ENCODE results near the gene FRS2.
"Not testable (repeated sequence)": the region's sequence is repeated elsewhere in the genome, so short reads cannot be mapped to it uniquely, and the experiment has no call there.

The FRS2 gene

DNA sequence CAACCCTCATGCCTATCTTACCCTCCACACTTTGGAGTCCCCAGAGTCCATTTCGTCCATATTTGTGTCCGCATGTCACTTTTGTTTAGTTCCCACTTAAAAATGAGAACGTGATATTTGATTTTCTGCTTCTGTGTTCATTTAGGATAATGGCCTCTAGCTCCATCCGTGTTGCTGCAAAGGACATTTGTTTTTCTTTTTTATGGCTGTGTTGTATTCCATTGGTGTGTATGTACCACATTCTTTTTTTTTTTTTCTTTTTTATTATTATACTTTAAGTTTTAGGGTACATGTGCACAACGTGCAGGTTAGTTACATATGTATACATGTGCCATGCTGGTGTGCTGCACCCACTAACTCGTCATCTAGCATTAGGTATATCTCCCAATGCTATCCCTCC, 133.4 kb downstream of the FRS2 start:
- H3K4me3 ChIP-seq (ENCODE audit: low read length); H3K36me3 ChIP-seq (ENCODE audit: control insufficient read depth, insufficient read depth, low read length); H3K4me1 ChIP-seq (ENCODE audit: control insufficient read depth, insufficient read depth, low read length); H3K9me3 ChIP-seq (ENCODE audit: control insufficient read depth, low read length); H3K9ac ChIP-seq (ENCODE audit: low read length); H3K27me3 ChIP-seq (ENCODE audit: control insufficient read depth, insufficient read depth, low read length): not testable (repeated sequence)

GRCh38 chr12:69604275-69604674, 134.1 kb downstream of the FRS2 start:
- not testable (repeated sequence) for H3K27me3 ChIP-seq (ENCODE audit: control insufficient read depth, insufficient read depth, low read length); H3K9ac ChIP-seq (ENCODE audit: low read length); H3K9me3 ChIP-seq (ENCODE audit: control insufficient read depth, low read length); H3K36me3 ChIP-seq (ENCODE audit: control insufficient read depth, insufficient read depth, low read length); H3K4me1 ChIP-seq (ENCODE audit: control insufficient read depth, insufficient read depth, low read length); H3K4me3 ChIP-seq (ENCODE audit: low read length)

DNA sequence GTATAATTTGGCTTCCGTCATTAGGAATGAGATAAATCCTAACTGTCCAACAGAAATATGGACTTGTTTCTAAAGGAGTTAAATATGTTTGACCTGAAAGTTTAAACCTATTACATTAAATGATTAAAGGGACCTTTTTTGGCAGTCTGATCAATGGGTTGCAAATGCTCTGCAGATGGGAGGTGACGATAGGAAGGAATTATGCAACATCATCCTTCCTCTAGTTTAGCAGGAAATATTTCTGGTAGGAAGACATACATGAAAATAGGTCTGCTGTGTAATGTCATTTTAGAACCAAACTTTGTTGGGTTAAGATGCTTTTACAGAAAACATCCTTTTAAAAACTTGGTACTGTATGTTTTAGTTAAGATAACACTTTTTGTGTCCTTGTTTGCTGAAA, 137.9 kb downstream of the FRS2 start:
- H3K36me3 ChIP-seq (ENCODE audit: control insufficient read depth, insufficient read depth, low read length): no peaks in the 10 kb centered on the region
- H3K9me3 ChIP-seq (ENCODE audit: control insufficient read depth, low read length): no peaks in the 10 kb centered on the region
- H3K27me3 ChIP-seq (ENCODE audit: control insufficient read depth, insufficient read depth, low read length): no peaks in the 10 kb centered on the region
- H3K9ac ChIP-seq (ENCODE audit: low read length): no peak overlapping the region
- no peak overlapping the region for H3K4me3 ChIP-seq (ENCODE audit: low read length)
- H3K4me1 ChIP-seq (ENCODE audit: control insufficient read depth, insufficient read depth, low read length): no peaks in the 10 kb centered on the region

- no peak overlapping the region for H3K4me3 ChIP-seq (ENCODE audit: low read length)
- no peaks in the 10 kb centered on the region for H3K4me1 ChIP-seq (ENCODE audit: control insufficient read depth, insufficient read depth, low read length)
- H3K36me3 ChIP-seq (ENCODE audit: control insufficient read depth, insufficient read depth, low read length): no peaks in the 10 kb centered on the region
- H3K9me3 ChIP-seq (ENCODE audit: control insufficient read depth, low read length): no peaks in the 10 kb centered on the region
- H3K9ac ChIP-seq (ENCODE audit: low read length): no peak overlapping the region
- no peaks in the 10 kb centered on the region for H3K27me3 ChIP-seq (ENCODE audit: control insufficient read depth, insufficient read depth, low read length)
Observed at GRCh38 chr12:69610126-69610525, 139.9 kb downstream of the FRS2 start.

DNA sequence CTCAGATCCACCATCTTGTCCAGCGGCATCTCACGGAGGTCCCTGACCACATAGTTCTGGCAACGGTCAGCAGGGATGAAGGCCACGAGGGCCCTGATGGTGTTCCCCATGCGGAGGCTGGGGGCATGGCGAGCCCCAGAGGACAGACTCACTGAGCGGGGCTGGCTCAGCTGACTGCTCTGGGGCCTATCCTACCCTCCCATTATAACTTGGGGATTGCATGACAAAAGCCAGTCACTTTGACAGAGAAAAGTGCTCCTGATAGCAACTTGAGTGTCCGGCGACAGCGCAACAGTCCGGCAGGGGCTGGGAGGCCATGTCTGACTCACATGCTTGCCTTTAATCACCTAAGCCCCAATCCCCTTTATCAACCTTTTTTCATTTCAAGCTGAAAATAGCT, 140.5 kb downstream of the FRS2 start, which contains the start of gene LRRC10:
Gene LRRC10, minus strand, starts transcription at position 179 of the 400 bp plus-strand sequence. Its CDS starts 69 bp downstream, at position 110.
- Histone ChIP-seq H3K4me3 (ENCODE audit: low read length) (no peak within 1 kb of the TSS), H3K36me3 (ENCODE audit: control insufficient read depth, insufficient read depth, low read length) (no peaks in the 10 kb centered on the region), H3K4me1 (ENCODE audit: control insufficient read depth, insufficient read depth, low read length) (no peaks in the 10 kb centered on the region), H3K9ac (ENCODE audit: low read length) (no peak within 1 kb of the TSS), H3K27me3 (ENCODE audit: control insufficient read depth, insufficient read depth, low read length) (no peaks in the 10 kb centered on the region), H3K9me3 (ENCODE audit: control insufficient read depth, low read length) (no peaks in the 10 kb centered on the region)

DNA sequence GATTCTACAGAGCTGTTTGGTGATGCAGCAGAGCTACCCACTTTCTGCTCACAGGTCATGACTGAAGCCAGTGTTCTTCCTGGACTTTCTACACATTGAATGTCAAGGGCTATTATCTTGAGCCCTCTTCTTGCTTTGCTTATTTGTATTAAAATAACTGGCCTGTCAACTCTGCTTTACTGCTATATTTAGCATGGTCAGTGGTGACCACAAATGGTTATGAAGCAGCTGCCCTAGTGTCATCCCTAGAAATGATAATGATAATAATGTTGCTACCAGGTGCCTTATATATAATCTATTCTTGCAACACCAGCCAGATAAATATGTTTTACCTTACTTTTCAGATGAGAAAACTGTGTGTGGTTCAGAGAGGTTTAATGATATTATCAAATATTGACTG, 143.2 kb downstream of the FRS2 start:
- no peaks in the 10 kb centered on the region for H3K27me3 ChIP-seq (ENCODE audit: control insufficient read depth, insufficient read depth, low read length)
- no peak overlapping the region for H3K4me3 ChIP-seq (ENCODE audit: low read length)
- H3K9ac ChIP-seq (ENCODE audit: low read length): no peak overlapping the region
- H3K36me3 ChIP-seq (ENCODE audit: control insufficient read depth, insufficient read depth, low read length): no peaks in the 10 kb centered on the region
- no peaks in the 10 kb centered on the region for H3K9me3 ChIP-seq (ENCODE audit: control insufficient read depth, low read length)
- H3K4me1 ChIP-seq (ENCODE audit: control insufficient read depth, insufficient read depth, low read length): no peaks in the 10 kb centered on the region

DNA sequence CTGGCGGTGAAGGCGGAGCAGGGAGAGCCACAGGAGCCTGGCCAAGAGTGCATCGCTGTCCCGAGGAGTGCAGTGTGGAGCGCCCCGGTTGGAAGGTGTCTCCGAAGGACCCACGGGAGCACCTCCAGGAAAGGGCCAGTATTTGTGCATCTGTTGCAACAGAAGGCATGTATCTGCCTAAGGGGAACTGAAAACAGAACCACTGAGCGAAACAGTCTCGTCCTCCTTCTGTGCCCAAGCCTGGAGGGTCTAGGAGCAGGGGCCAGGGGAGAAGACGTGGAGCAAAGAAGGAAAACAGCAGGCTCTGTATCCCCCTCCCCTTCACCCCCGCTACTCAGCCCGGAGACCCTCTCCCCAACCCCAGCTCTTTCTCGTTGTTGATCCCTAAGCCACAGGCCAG, 145.8 kb downstream of the FRS2 start:
- Histone ChIP-seq H3K4me1 (ENCODE audit: control insufficient read depth, insufficient read depth, low read length) (no peaks in the 10 kb centered on the region), H3K9me3 (ENCODE audit: control insufficient read depth, low read length) (no peaks in the 10 kb centered on the region), H3K27me3 (ENCODE audit: control insufficient read depth, insufficient read depth, low read length) (no peaks in the 10 kb centered on the region), H3K9ac (ENCODE audit: low read length) (no peak overlapping the region), H3K36me3 (ENCODE audit: control insufficient read depth, insufficient read depth, low read length) (no peaks in the 10 kb centered on the region), H3K4me3 (ENCODE audit: low read length) (no peak overlapping the region)

- H3K4me1 ChIP-seq (ENCODE audit: control insufficient read depth, insufficient read depth, low read length): peaks cover 6% of the 10 kb centered on the region
- no peaks in the 10 kb centered on the region for H3K36me3 ChIP-seq (ENCODE audit: control insufficient read depth, insufficient read depth, low read length)
- H3K4me3 ChIP-seq (ENCODE audit: low read length): no peak overlapping the region
- no peaks in the 10 kb centered on the region for H3K27me3 ChIP-seq (ENCODE audit: control insufficient read depth, insufficient read depth, low read length)
- no peak overlapping the region for H3K9ac ChIP-seq (ENCODE audit: low read length)
- no peaks in the 10 kb centered on the region for H3K9me3 ChIP-seq (ENCODE audit: control insufficient read depth, low read length)
Observed at GRCh38 chr12:69619050-69619449, 148.9 kb downstream of the FRS2 start.

- Histone ChIP-seq H3K36me3 (ENCODE audit: control insufficient read depth, insufficient read depth, low read length) (no peaks in the 10 kb centered on the region), H3K27me3 (ENCODE audit: control insufficient read depth, insufficient read depth, low read length) (no peaks in the 10 kb centered on the region), H3K4me1 (ENCODE audit: control insufficient read depth, insufficient read depth, low read length) (peaks cover 7% of the 10 kb centered on the region), H3K9me3 (ENCODE audit: control insufficient read depth, low read length) (no peaks in the 10 kb centered on the region), H3K4me3 (ENCODE audit: low read length) (no peak overlapping the region), H3K9ac (ENCODE audit: low read length) (no peak overlapping the region)
Observed at GRCh38 chr12:69620077-69620476, 149.9 kb downstream of the FRS2 start.

DNA sequence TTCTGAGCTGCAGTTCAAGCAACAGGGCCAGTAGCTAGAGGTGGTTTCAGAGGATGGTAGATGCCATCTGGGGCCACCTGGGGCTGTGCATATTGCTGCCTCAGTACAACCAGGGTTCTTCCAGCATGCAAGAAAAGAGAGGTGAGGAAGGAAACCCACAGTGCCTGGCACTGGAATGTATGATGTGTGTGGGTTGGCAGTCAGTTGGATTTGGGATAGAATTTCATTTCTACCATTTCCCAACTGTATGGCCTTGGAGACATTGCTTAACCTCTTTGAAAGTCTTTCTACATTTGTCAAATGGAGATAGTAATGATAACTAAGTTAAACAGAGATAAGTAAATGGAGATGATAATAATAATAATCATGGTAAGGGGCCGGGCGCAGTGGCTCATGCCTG, 150.7 kb downstream of the FRS2 start:
- no peaks in the 10 kb centered on the region for H3K36me3 ChIP-seq (ENCODE audit: control insufficient read depth, insufficient read depth, low read length)
- H3K4me3 ChIP-seq (ENCODE audit: low read length): no peak overlapping the region
- H3K9me3 ChIP-seq (ENCODE audit: control insufficient read depth, low read length): no peaks in the 10 kb centered on the region
- H3K4me1 ChIP-seq (ENCODE audit: control insufficient read depth, insufficient read depth, low read length): peaks cover 7% of the 10 kb centered on the region
- H3K9ac ChIP-seq (ENCODE audit: low read length): no peak overlapping the region
- H3K27me3 ChIP-seq (ENCODE audit: control insufficient read depth, insufficient read depth, low read length): no peaks in the 10 kb centered on the region

GRCh38 chr12:69621551-69621950, 151.4 kb downstream of the FRS2 start:
- Histone ChIP-seq H3K36me3 (ENCODE audit: control insufficient read depth, insufficient read depth, low read length) (no peaks in the 10 kb centered on the region), H3K4me3 (ENCODE audit: low read length) (no peak overlapping the region), H3K9ac (ENCODE audit: low read length) (no peak overlapping the region), H3K9me3 (ENCODE audit: control insufficient read depth, low read length) (no peaks in the 10 kb centered on the region), H3K27me3 (ENCODE audit: control insufficient read depth, insufficient read depth, low read length) (no peaks in the 10 kb centered on the region), H3K4me1 (ENCODE audit: control insufficient read depth, insufficient read depth, low read length) (peaks cover 7% of the 10 kb centered on the region)

DNA sequence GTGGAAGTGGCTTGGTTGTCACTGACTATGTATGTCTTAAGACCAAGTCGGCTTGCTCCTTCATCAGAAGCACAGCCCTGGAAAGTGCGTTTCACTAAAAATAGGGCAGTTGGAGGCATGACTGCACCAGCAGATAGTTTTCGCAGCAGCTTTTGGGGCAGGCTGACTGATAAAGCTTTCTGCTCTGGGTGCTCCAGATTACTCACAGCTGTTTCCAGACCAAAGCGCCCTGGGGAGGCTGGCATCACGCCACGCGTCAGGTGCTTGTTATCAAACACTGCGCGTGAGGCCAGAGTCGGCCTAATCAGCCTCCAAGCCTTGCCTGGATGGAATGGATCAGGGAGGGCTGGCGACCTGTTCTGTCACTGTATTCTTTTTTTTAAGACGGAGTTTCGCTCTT, 153.8 kb downstream of the FRS2 start:
- H3K4me3 ChIP-seq (ENCODE audit: low read length): no peak overlapping the region
- no peaks in the 10 kb centered on the region for H3K36me3 ChIP-seq (ENCODE audit: control insufficient read depth, insufficient read depth, low read length)
- H3K9me3 ChIP-seq (ENCODE audit: control insufficient read depth, low read length): no peaks in the 10 kb centered on the region
- no peaks in the 10 kb centered on the region for H3K27me3 ChIP-seq (ENCODE audit: control insufficient read depth, insufficient read depth, low read length)
- H3K4me1 ChIP-seq (ENCODE audit: control insufficient read depth, insufficient read depth, low read length): peaks cover 7% of the 10 kb centered on the region
- H3K9ac ChIP-seq (ENCODE audit: low read length): no peak overlapping the region

DNA sequence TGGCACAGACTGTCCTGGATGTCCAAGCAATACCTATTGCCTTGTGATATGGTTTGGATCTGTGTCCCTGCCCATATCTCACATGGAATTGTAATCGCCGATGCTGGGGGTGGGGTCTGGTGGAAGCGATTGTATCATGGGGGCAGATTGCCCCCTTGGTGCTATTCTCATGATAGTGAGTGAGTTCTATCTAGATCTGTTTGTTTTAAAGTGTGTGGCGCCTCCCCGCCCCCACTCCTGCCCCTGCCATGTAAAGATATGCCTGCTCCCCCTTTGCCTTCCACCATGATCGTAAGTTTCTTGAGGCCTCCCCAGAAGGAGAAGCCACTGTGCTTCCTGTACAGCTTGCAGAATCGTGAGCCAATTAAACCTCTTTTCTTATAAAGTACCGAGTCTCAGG, 157.3 kb downstream of the FRS2 start:
- H3K9ac ChIP-seq (ENCODE audit: low read length): no peak overlapping the region
- H3K4me3 ChIP-seq (ENCODE audit: low read length): no peak overlapping the region
- peaks cover 7% of the 10 kb centered on the region for H3K4me1 ChIP-seq (ENCODE audit: control insufficient read depth, insufficient read depth, low read length)

More for the DNA sequence above, 157.3 kb downstream of the FRS2 start:
- Histone ChIP-seq H3K36me3 (ENCODE audit: control insufficient read depth, insufficient read depth, low read length) (no peaks in the 10 kb centered on the region), H3K9me3 (ENCODE audit: control insufficient read depth, low read length) (no peaks in the 10 kb centered on the region), H3K27me3 (ENCODE audit: control insufficient read depth, insufficient read depth, low read length) (no peaks in the 10 kb centered on the region)
